Measurements from ENCODE around the gene PRMT5.
A peak's percentile ranks its signal among the peaks of the same experiment; 100 is the strongest.

PRMT5 gene

GRCh38 chr14:22878271-22879246, 50.6 kb downstream of the PRMT5 start:
- Histone ChIP-seq H3K27me3 (ENCODE audit: control insufficient read depth, insufficient read depth, low read length, poor library complexity, severe bottlenecking) (no peaks in the 10 kb centered on the region), H3K36me3 (ENCODE audit: control insufficient read depth, insufficient read depth, low read length) (no peaks in the 10 kb centered on the region), H3K9me3 (ENCODE audit: control insufficient read depth, low read length) (no peaks in the 10 kb centered on the region), H3K4me1 (ENCODE audit: control insufficient read depth, insufficient read depth, low read length) (peaks cover 17% of the 10 kb centered on the region), H3K27ac (ENCODE audit: insufficient read depth, low read depth, low read length, poor library complexity, severe bottlenecking) (no peak overlapping the region), H3K4me3 (ENCODE audit: insufficient read depth, low read depth, low read length) (no peak overlapping the region)
- 85 to 91% methylated on average over 8 of the region's 8 CpGs for WGBS, 2 experiments

GRCh38 chr14:22877000-22877501, 52.1 kb downstream of the PRMT5 start:
- no peaks in the 10 kb centered on the region for H3K9me3 ChIP-seq (ENCODE audit: control insufficient read depth, low read length)
- H3K27me3 ChIP-seq (ENCODE audit: control insufficient read depth, insufficient read depth, low read length, poor library complexity, severe bottlenecking): no peaks in the 10 kb centered on the region
- no peaks in the 10 kb centered on the region for H3K36me3 ChIP-seq (ENCODE audit: control insufficient read depth, insufficient read depth, low read length)
- no peak overlapping the region for H3K27ac ChIP-seq (ENCODE audit: insufficient read depth, low read depth, low read length, poor library complexity, severe bottlenecking)
- 94 to 96% methylated on average over 22 of the region's 22 CpGs for WGBS, 2 experiments
- peaks cover 4% of the 10 kb centered on the region for H3K4me1 ChIP-seq (ENCODE audit: control insufficient read depth, insufficient read depth, low read length)
- H3K4me3 ChIP-seq (ENCODE audit: insufficient read depth, low read depth, low read length): no peak overlapping the region

GRCh38 chr14:22875748-22876319, 53.3 kb downstream of the PRMT5 start:
- WGBS, 2 experiments: 95 to 96% methylated on average over 20 of the region's 20 CpGs
- H3K36me3 ChIP-seq (ENCODE audit: control insufficient read depth, insufficient read depth, low read length): no peaks in the 10 kb centered on the region

GRCh38 chr14:22875003-22875747, 54.0 kb downstream of the PRMT5 start:
- peaks cover 7% of the 10 kb centered on the region for H3K4me1 ChIP-seq (ENCODE audit: control insufficient read depth, insufficient read depth, low read length)
- no peaks in the 10 kb centered on the region for H3K36me3 ChIP-seq (ENCODE audit: control insufficient read depth, insufficient read depth, low read length)
- H3K27ac ChIP-seq (ENCODE audit: insufficient read depth, low read depth, low read length, poor library complexity, severe bottlenecking): no peak overlapping the region
- WGBS, 2 experiments: 93% methylated on average over 15 of the region's 15 CpGs
- no peaks in the 10 kb centered on the region for H3K9me3 ChIP-seq (ENCODE audit: control insufficient read depth, low read length)
- no peak overlapping the region for H3K4me3 ChIP-seq (ENCODE audit: insufficient read depth, low read depth, low read length)
- H3K27me3 ChIP-seq (ENCODE audit: control insufficient read depth, insufficient read depth, low read length, poor library complexity, severe bottlenecking): no peaks in the 10 kb centered on the region

More at GRCh38 chr14:22875748-22876319, 53.3 kb downstream of the PRMT5 start:
- H3K9me3 ChIP-seq (ENCODE audit: control insufficient read depth, low read length): no peaks in the 10 kb centered on the region
- H3K4me3 ChIP-seq (ENCODE audit: insufficient read depth, low read depth, low read length): no peak overlapping the region
- H3K27ac ChIP-seq (ENCODE audit: insufficient read depth, low read depth, low read length, poor library complexity, severe bottlenecking): no peak overlapping the region
- H3K4me1 ChIP-seq (ENCODE audit: control insufficient read depth, insufficient read depth, low read length): peaks cover 2% of the 10 kb centered on the region
- H3K27me3 ChIP-seq (ENCODE audit: control insufficient read depth, insufficient read depth, low read length, poor library complexity, severe bottlenecking): no peaks in the 10 kb centered on the region

- Histone ChIP-seq H3K27ac (ENCODE audit: insufficient read depth, low read depth, low read length, poor library complexity, severe bottlenecking) (peak overlapping the region; percentile 9), H3K4me3 (ENCODE audit: insufficient read depth, low read depth, low read length) (peak overlapping the region; percentile 79), H3K36me3 (ENCODE audit: control insufficient read depth, insufficient read depth, low read length) (no peaks in the 10 kb centered on the region), H3K4me1 (ENCODE audit: control insufficient read depth, insufficient read depth, low read length) (peaks cover 7% of the 10 kb centered on the region), H3K9me3 (ENCODE audit: control insufficient read depth, low read length) (no peaks in the 10 kb centered on the region), H3K27me3 (ENCODE audit: control insufficient read depth, insufficient read depth, low read length, poor library complexity, severe bottlenecking) (no peaks in the 10 kb centered on the region)
- WGBS, 2 experiments: 71 to 76% methylated on average over 10 of the region's 10 CpGs
Measured at GRCh38 chr14:22872833-22873520, 56.2 kb downstream of the PRMT5 start.

- Histone ChIP-seq H3K27me3 (ENCODE audit: control insufficient read depth, insufficient read depth, low read length, poor library complexity, severe bottlenecking) (no peaks in the 10 kb centered on the region), H3K4me3 (ENCODE audit: insufficient read depth, low read depth, low read length) (peak overlapping the region; percentile 79), H3K27ac (ENCODE audit: insufficient read depth, low read depth, low read length, poor library complexity, severe bottlenecking) (peak overlapping the region; percentile 81), H3K9me3 (ENCODE audit: control insufficient read depth, low read length) (no peaks in the 10 kb centered on the region), H3K36me3 (ENCODE audit: control insufficient read depth, insufficient read depth, low read length) (no peaks in the 10 kb centered on the region), H3K4me1 (ENCODE audit: control insufficient read depth, insufficient read depth, low read length) (peaks cover 7% of the 10 kb centered on the region)
- 0 to 1% methylated on average over 45 of the region's 45 CpGs for WGBS, 2 experiments
Measured at GRCh38 chr14:22872033-22872832, 56.9 kb downstream of the PRMT5 start.

GRCh38 chr14:22871224-22872032, 57.7 kb downstream of the PRMT5 start, which contains the start of gene LRP10:
Gene LRP10 (plus strand): TSS chr14:22871740. CDS start chr14:22872304, 564 bp downstream.
- Histone ChIP-seq H3K9me3 (ENCODE audit: control insufficient read depth, low read length) (no peaks in the 10 kb centered on the region), H3K4me3 (ENCODE audit: insufficient read depth, low read depth, low read length) (peak within 1 kb of the TSS; percentile 79), H3K4me1 (ENCODE audit: control insufficient read depth, insufficient read depth, low read length) (peaks cover 7% of the 10 kb centered on the region), H3K36me3 (ENCODE audit: control insufficient read depth, insufficient read depth, low read length) (no peaks in the 10 kb centered on the region), H3K27ac (ENCODE audit: insufficient read depth, low read depth, low read length, poor library complexity, severe bottlenecking) (peak within 1 kb of the TSS; percentile 81), H3K27me3 (ENCODE audit: control insufficient read depth, insufficient read depth, low read length, poor library complexity, severe bottlenecking) (no peaks in the 10 kb centered on the region)
- 0% methylated on average over 50 of the region's 50 CpGs for WGBS, 2 experiments

- peaks cover 7% of the 10 kb centered on the region for H3K4me1 ChIP-seq (ENCODE audit: control insufficient read depth, insufficient read depth, low read length)
Measured at GRCh38 chr14:22870811-22871223, 58.4 kb downstream of the PRMT5 start.

More at GRCh38 chr14:22870811-22871223, 58.4 kb downstream of the PRMT5 start:
- Histone ChIP-seq H3K27me3 (ENCODE audit: control insufficient read depth, insufficient read depth, low read length, poor library complexity, severe bottlenecking) (no peaks in the 10 kb centered on the region), H3K9me3 (ENCODE audit: control insufficient read depth, low read length) (no peaks in the 10 kb centered on the region), H3K36me3 (ENCODE audit: control insufficient read depth, insufficient read depth, low read length) (no peaks in the 10 kb centered on the region), H3K27ac (ENCODE audit: insufficient read depth, low read depth, low read length, poor library complexity, severe bottlenecking) (peak overlapping the region; percentile 42), H3K4me3 (ENCODE audit: insufficient read depth, low read depth, low read length) (peak overlapping the region; percentile 79)
- 20% methylated on average over 1 of the region's 1 CpG; no CpG with 5 or more reads in 1 of the 2 experiments for WGBS, 2 experiments
